Stimulated activated CD4-positive, alpha-beta T cell treated with anti-CD3 and anti-CD28 coated beads, Interleukin-2, amount 100 ng/mL, for 48 hours (primary cell): ENCODE data around the gene CPNE5.

Experiments
- DNase-seq, 2 donors: peaks; one replicate each; pipeline ENCODE4 v3.0.0-alpha.2; 2020

The CPNE5 gene

DNA sequence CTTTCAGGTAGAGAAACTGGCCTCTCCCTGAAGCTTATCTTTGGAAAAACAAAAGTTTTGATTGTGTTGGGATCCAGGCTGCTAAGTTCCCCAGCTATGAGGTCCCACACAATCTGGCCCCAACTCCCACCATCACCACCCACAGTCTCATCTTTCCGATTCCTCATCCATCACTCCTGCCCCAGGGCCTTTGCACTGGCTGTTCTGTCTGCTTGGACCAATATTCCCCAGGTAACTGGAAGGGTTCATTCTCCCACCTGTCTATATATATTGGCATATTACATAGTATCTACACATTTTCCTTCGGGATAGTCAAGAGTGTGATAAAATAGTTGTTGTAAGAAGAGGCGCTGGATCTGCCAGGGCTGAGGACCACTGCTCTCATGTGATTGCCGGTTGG is 52.0 kb downstream of the CPNE5 start:
- DNase-seq = no peak

DNA sequence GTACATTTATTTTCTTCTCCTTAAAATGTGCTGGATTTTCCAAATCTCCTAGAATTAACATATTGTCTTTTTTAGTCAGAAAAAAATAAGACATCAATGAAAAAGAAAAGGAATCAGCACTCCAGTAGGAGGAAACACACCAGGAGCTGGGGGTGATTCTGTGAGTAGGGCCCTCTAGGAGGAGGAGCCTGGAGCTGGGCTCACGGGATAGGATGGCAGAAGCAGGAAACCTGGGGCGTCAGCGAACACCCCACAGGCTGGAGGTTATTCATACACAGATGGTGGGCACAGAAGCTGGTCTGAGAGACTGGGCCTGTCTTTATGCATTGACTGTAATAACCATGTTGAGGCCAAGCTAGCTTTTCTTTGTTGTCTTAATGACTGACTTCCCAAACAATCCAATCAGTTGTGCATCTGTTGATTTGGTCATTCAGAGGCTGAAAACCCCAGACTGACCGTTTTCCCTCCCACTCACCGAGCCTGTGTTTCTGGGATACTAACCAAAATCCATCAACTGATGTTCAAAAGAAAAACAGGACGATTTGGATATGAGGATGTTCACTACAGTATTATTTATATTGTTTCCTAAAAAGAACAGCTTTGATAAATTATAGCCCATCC is 53.1 kb downstream of the CPNE5 start:
- no peak for DNase-seq

DNA sequence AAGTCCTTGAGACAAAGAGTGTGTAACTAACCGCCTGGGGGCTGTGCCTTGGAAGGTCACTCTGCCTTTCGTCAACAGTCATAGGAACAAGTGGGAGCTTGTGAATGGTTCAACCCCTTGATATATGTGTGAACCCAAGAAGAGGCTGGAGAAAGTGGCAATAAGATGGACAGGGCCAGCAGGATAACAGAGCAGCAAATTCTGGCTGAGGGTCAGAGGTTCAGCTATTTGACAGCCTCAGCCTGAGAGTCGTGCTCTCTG is 54.9 kb downstream of the CPNE5 start:
- no peak for DNase-seq

DNA sequence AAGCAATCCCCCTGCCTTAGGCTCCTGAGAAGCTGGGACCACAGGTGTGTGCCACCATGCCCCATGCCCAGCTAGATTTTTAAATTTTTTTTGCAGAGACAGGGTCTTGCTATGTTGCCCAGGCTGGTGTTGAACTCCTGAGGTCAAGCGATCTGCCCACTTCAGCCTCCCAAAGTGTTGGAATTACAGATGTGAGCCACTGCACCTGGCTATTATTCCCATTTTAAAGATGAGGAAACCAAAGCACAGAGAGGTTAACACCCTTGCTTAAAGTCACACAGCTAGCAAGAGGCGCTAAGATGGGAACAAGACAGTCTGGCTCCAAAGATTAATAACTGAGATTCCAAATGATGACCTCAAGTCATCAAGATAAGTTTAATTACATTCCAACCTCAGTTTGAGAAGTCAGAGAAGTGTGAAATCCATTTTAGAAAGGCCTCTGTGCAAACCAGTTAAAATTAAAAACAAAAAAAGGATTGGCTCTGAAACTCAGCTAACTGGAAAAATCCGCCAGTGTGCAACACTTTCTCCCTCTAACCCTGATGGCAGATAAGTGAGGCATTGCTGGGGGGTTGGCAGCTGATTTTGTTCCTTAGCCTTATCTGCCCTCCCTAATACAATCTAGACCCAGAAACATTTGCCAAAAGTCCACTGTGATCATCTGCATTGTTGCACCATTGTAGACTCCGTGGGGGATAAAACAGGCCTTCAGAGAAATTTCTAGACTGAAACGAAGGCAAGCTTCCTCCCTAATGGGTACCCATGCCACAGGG is 55.5 kb downstream of the CPNE5 start:
- DNase-seq = no peak

DNA sequence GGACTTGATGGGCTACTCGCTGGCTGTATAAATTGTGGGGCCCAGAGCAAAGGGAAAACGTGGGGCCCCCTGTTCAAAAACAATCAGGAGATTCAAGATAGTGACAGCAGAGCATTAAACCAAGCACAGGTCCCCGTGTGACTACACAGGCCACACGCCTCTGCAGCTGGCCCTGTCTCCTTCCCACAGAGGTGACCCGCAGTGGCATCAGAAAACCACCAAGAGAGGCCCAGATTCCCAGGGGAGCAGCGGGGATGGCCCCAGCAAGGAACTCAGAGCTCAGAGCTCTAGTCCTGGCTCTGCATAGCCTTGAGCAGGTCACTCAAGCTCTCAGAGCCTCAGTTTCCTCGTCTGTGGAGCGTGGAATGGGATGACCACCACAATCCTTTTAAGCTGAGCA is 57.6 kb downstream of the CPNE5 start:
- no peak for DNase-seq

DNA sequence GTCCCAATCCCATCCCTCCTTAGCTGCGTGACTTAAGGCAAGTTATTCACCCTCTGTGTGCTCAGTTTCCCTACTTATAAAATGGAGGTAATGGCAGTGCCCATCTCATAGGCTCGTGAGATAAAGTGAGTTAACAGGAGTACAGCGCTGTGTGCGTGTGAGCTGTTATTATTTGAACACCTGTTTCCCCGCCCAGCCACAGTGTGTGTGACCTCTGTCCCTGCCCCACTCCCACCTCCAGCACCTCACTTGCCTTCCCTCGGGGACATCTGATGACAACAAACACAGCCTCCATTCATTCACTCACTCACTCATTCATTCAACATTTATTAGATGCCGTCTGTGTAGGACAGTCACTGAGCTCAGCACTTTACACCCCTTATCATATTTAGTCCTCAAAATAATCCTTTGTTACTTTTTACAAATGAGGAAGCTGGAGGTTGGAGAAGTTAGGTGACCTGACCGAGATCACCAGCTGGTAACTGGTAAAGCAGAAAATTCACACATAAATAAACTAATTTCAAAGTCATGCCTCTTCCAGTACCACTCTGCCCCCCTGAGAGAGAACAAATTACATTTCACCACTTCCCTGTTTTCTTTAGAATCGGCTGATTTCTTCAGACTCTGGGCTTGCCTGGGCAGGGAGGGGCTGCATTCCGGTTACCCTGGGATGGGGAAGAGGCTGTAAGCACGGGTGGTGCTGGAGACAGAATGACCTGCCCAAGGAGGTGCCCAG is 58.6 kb downstream of the CPNE5 start:
- DNase-seq = no peak

DNA sequence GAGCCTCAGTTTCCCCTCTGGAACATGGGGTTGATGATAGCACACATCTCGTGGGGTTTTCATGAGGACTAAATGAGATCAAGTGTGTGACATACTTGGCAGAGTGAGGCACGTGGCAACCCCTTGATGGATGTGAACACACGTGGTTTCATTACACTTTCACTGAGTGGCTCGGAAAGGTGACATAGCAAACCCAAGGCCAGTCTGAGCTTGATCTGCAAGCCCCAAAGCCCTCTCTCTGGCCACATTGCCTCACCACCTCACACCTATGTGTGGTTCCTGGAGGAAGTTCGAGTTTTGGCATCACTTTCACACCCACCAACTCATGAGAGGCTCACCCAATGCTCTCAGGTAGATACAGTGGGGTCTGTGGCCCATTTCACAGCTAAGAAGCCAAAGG is 60.0 kb downstream of the CPNE5 start:
- DNase-seq = no peak

DNA sequence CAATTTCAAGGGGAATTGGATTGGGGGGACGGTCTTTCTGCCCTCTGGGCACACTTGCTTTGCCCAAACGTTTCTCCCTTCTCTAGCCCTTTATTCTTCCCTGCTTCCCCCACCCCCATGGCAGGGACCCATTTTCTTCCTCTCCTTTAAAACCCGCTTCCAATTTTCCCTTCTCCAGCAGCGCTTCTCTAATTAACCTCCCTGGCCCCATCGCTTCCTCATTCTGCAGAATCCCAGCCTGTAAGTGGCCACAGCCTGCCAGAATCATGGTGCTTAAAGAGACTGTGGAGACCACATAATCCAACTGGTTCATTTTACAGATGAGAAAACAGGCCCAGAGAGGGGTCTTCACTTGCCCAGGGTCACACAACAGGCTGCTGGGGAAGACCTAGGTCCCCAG is 61.4 kb downstream of the CPNE5 start:
- DNase-seq = no peak

DNA sequence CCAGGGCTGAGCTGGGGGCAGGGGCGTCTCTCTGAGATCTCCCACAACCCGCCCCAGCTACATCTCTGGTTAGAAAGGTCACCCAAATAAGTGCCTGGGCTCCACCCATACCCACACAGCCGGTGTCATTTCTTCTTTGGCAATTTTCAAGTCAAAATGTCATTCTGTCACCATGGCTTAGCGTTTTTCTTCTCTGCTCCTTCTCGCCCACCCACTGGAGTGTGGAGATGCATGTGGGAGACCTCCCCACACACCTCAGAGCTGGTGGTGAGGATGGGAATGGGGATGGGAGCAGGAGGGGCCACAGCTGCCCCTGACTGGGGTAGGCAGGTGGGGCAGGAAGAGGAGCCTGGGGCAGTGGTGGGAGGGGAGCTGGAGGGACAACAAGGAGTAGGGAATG is 63.1 kb downstream of the CPNE5 start:
- no peak for DNase-seq

GRCh38 chr6:36774331-36774730 is 64.9 kb downstream of the CPNE5 start:
- DNase-seq = no peak

DNA sequence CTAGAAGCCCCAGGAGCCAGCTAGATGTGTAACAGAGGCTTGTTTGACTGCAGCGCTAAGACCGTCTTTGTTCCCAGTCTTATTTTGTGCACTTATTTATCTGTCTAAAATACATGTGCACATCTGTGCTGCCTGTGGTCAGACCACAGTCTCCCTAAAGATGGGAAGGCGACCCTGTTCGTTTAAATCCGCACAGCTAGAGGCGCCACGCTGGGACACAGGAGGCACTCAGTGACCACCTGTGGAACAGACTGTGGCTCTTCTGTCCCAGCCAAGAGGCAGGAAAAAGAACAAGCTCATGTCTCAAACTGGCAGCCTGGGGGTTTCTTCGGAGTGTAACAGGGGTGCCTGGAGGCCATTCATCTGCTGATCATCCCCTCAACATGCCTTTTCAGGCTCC is 66.8 kb downstream of the CPNE5 start:
- no peak for DNase-seq

DNA sequence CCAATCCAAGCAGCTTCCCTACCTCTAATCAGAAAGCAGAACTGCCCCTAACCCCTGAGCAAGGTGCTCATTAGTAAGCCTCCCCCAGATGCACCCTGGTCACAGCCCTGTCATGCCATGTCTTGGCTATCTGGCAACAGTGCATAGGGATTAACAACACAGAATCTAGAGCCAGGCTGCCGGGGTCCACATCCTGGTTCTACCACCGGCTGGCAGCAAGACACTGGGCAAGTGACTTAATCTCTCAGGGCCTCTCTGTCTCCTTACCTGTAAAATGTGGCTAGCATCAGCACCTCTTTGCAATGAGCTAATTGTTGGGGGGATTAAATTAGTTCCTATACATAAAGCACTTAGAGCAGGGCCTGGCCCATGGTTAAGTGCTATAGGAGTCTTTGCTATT is 68.1 kb downstream of the CPNE5 start:
- no peak for DNase-seq

- no peak for DNase-seq
Measured at GRCh38 chr6:36769676-36770499, 69.4 kb downstream of the CPNE5 start.

DNA sequence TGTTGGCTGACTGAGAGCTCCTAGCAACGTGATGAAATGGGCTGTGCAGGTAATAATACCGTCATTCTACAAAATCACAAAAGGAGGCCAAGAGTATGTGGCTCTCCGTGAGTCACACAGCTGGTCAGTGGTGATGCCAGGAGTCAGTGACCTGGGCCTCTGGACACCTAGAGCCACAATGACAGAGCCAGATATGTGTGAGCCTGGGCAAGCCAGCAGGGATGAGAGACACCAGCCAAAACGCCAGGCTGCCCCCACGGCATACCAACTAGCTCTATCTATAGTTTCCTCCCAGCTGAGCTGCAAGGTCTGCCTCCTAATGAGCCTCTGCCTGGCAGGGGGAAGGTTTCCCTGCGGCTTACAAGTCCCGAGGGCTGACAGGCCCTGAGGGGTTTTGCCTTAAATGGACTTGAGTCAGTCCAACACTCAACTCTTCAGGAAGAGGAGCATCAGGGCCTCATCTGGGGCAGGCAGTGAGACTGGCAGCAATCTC is 70.0 kb downstream of the CPNE5 start:
- no peak for DNase-seq

GRCh38 chr6:36766399-36766945 is 72.8 kb downstream of the CPNE5 start:
- DNase-seq = no peak

DNA sequence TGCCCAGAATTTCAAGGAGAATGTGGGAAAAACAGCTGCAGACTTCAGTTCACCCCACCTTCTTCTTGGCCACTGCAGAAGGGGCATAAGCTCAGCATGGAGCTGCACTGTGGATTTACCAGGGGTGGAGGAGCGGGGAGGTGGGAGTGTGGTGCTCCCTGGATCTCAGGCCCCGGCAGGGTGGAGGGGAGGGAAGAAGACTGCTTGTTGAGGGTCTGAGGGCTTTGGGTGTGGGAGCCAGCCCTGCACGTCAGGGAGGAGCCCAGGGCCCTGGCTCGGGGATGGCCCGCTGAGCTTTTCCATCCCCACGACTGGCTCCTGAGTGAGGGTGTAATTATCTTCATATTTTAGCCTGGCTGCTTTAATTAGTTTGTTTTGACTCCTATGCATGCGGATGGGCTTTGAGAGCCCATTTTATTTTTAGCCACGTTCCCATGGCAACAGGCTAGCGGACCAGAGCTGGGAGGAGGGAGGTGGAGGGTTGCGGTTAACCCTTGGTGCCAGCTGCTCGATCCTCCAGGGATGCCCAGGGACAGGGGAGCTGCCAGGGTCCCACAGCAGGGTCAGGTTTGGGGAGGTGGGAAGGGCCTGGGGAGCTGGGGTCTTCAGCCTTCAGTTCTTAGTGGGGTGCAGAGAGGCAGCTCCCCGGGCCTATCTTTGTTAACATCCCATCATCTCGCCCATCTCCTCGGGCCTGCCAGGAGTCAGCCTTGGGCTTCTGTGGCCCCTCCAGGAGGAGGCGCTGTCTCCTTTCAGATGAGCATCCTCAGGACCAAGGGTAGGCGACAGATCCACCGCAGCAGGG is 73.4 kb downstream of the CPNE5 start:
- peak; percentile 80 to 83 for DNase-seq

DNA sequence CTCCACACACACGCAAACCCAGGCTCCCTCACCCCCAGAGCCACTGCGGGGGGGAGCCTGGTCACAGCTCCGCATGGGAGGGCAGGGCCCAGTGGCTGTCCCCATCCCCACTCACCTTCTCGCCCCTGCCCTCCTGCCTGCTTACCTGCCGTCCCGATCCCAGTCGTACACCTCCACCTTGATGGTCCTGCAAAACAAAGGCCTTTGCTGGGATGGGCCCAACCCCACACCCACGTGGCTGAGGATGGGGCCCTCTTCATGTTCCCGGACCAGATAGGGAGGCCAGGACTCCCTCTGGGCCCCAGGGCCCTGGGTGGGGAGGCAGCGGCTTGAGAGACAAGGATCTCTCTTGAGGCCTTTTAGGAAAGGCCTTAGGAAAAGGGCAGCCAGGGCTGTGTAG is 74.1 kb downstream of the CPNE5 start:
- DNase-seq = no peak

DNA sequence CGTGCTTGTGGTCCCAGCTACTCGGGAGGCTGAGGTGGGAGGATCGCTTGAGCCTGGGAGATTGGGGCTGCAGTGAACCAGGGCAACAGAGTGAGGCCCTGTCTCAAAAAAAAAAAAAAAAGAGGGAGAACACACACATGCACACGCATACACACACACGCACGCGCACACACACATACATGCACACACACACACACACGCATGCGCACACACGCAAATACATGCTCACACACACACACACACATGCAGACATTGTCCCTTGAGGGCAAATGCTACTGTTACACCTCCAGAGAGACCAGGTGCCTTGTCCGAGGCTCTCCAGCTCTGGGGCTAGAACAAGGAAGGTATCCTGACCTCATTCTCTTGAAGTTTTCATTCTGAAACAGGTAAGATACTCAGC is 77.1 kb downstream of the CPNE5 start:
- no peak for DNase-seq

DNA sequence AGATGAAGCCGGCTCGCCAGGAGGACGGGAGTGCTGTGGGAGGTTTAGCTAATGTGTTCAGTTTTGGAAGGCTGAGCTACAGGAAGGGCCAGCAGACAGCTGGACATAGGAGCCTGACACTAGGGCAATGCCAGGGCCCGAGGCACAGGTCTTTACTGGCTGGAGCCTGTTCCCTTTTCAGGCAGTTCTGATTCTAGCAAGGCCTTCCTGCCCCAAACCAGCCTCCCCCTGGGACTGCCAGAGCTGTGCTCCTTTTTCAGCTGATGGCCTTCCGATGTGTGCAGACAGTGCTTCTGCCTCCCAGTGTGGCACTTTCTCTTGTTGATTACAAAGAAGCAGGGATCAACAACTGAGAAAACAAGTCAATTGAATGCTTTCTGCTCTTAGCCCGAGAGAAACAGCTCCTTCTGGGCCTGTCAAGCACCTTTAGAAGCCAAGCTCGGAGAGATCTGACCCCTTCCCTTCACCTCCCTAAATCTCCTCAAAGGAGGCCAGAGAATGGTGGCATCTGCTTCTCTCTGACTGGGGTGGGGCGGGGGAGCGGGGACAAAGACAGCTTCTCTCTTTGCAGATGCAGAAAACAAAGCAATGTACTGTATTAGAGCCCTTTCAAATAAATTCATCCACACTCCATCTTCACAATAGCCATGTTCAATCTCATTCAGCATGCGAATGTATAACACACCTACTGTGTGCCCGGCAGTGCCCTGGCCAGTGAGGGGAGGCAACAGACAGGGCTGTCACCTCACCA is 78.4 kb downstream of the CPNE5 start:
- no peak for DNase-seq

- DNase-seq = peak; percentile 84 to 87
Measured at GRCh38 chr6:36759148-36759759, 80.0 kb downstream of the CPNE5 start.
